HEK293T (cell line): ENCODE results near the gene MANEA.
"Not testable (repeated sequence)": the region's sequence is repeated elsewhere in the genome, so short reads cannot be mapped to it uniquely, and the experiment has no call there.

Source experiments
- CTCF ChIA-PET: fragments of 350-600 bp; formaldehyde crosslinking; extraction: SDS; loops from one replicate; lab custom pipeline; 2021; ENCODE audit warnings: antibody characterized with exemption, inconsistent platforms; lab: Yijun Ruan, JAX
- POLR2A ChIA-PET: fragments of 350-600 bp; formaldehyde crosslinking; extraction: SDS; loops from one replicate; lab custom pipeline; 2020; ENCODE audit warnings: antibody characterized with exemption, inconsistent platforms; lab: Yijun Ruan, JAX
- DNase-seq: peaks from one replicate; pipeline ENCODE4 v3.0.0; 2012; ENCODE audit warnings: mixed read lengths; ENCODE audit errors: extremely low spot score
- ARNT ChIP-seq: fragments of 450-650 bp; IDR thresholded peaks from 2 replicates; pipeline ENCODE4 v1.6.1; 2017; ENCODE audit warnings: mild to moderate bottlenecking
- BHLHE40 ChIP-seq: fragments of 450-650 bp; IDR thresholded peaks from 2 replicates; pipeline ENCODE4 v1.6.1; 2016; ENCODE audit warnings: mild to moderate bottlenecking, moderate library complexity, borderline replicate concordance
- CTBP1 ChIP-seq: fragments of 450-650 bp; IDR thresholded peaks from 2 replicates; pipeline ENCODE4 v1.6.1; 2016; ENCODE audit warnings: borderline replicate concordance
- ELF4 ChIP-seq: fragments of 450-650 bp; IDR thresholded peaks from 2 replicates; pipeline ENCODE4 v1.6.1; 2017; ENCODE audit warnings: antibody characterized with exemption
- FOXA1 ChIP-seq: fragments of 450-650 bp; IDR thresholded peaks from 2 replicates; pipeline ENCODE4 v1.6.1; 2016; ENCODE audit warnings: mild to moderate bottlenecking
- FOXK2 ChIP-seq: fragments of 450-650 bp; IDR thresholded peaks from 2 replicates; pipeline ENCODE4 v1.6.1; 2016; ENCODE audit warnings: mild to moderate bottlenecking
- FOXM1 ChIP-seq: fragments of 450-650 bp; IDR thresholded peaks from 2 replicates; pipeline ENCODE4 v1.6.1; 2017; ENCODE audit warnings: mild to moderate bottlenecking, borderline replicate concordance
- HDGF ChIP-seq: fragments of 450-650 bp; IDR thresholded peaks from 2 replicates; pipeline ENCODE4 v1.6.1; 2017; ENCODE audit warnings: antibody characterized with exemption, borderline replicate concordance
- L3MBTL2 ChIP-seq: fragments of 450-650 bp; conservative IDR thresholded peaks from 2 replicates; pipeline ENCODE4 v1.6.1; 2016; ENCODE audit warnings: mild to moderate bottlenecking
- LEF1 ChIP-seq: fragments of 450-650 bp; IDR thresholded peaks from 2 replicates; pipeline ENCODE4 v1.6.1; 2017; ENCODE audit warnings: mild to moderate bottlenecking, borderline replicate concordance
- NFRKB ChIP-seq: fragments of 450-650 bp; IDR thresholded peaks from 2 replicates; pipeline ENCODE4 v1.6.1; 2016; ENCODE audit warnings: mild to moderate bottlenecking, moderate library complexity
- SP1 ChIP-seq: fragments of 450-650 bp; IDR thresholded peaks from 2 replicates; pipeline ENCODE4 v1.6.1; 2017
- SUZ12 ChIP-seq: fragments of 450-650 bp; IDR thresholded peaks from 2 replicates; pipeline ENCODE4 v1.6.1; 2016; ENCODE audit warnings: mild to moderate bottlenecking
- TARDBP ChIP-seq: fragments of 450-650 bp; IDR thresholded peaks from 2 replicates; pipeline ENCODE4 v1.6.1; 2016
- ZNF384 ChIP-seq: fragments of 450-650 bp; IDR thresholded peaks from 2 replicates; pipeline ENCODE4 v1.6.1; 2016
- TF ChIP-seq, protein P1 (sequence below): fragments of 450-650 bp; IDR thresholded peaks from 2 replicates; pipeline ENCODE4 v1.6.1; 2016

Gene MANEA

DNA sequence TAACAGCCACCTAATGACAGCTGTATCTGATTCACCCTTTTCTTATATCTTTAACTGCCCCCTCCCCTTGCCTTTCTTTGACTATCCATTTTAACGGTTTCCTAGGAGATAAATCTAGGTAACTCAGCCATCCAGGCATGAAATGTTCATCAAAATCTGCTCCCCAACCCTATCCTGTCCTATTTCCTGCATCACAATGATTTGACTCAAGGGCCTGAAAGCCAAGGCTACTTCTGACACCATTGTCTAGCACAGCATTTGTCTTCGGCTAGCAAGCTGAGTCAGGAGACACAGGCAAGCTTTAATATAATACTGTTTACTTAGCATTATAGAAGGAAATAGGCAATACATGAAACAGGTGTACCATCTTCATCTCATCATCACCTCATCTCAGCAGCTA is 31.6 kb upstream of the MANEA start:
- ChIA-PET POLR2A (no interaction called here), CTCF (no interaction called here)
- DNase-seq = no peak
- TF ChIP-seq ELF4 = no peak
- TF ChIP-seq ZNF384 = no peak
- no peak for TF ChIP-seq HDGF
- no peak for TF ChIP-seq SP1
- no peak for TF ChIP-seq L3MBTL2
- no peak for TF ChIP-seq FOXM1
- no peak for TF ChIP-seq FOXA1

DNA sequence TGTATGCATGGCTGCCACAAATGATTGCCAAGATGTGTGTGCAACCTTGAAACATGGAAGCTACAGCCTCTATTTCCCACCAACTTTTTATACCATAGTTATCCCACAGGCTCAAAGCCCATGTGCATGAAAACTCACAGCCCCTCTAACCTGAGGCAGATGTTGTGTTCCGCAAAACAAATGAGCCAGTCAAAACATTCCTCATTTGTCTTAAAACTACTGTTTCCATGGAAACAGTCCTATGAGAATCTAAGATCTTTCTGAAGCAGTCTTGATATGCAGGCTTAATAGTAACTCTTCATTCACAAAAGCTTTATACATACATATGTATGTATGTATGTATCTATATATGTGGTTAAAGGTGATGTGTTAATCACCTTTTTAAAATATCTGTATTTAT is 31.2 kb upstream of the MANEA start:
- CTCF ChIA-PET = no interaction called here
- no peak for DNase-seq
- POLR2A ChIA-PET = no interaction called here
- TF ChIP-seq LEF1 (no peak), FOXK2 (no peak), ARNT (no peak), ZNF384 (no peak), BHLHE40 (no peak), ELF4 (no peak), CTBP1 (no peak)
- TF ChIP-seq, protein P1, sequence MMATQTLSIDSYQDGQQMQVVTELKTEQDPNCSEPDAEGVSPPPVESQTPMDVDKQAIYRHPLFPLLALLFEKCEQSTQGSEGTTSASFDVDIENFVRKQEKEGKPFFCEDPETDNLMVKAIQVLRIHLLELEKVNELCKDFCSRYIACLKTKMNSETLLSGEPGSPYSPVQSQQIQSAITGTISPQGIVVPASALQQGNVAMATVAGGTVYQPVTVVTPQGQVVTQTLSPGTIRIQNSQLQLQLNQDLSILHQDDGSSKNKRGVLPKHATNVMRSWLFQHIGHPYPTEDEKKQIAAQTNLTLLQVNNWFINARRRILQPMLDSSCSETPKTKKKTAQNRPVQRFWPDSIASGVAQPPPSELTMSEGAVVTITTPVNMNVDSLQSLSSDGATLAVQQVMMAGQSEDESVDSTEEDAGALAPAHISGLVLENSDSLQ = no peak

DNA sequence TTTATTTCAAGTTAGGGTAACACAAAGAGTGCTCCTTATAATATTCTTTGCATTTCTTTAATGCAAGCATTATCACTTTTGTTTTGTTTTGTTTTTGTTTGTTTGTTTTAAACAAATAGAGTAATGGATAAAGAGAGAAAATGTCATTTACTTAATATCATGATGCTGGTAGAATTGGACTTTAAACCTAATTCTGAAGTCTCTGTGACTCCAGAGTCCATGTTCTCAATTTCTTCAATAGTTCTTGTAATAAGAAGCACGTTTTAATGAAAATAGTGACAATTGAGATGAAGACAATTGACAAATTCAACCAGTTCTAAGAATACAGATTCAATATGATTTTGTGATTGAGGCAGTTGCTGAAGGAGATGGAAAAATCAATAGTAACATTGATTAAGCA is 30.3 kb upstream of the MANEA start:
- CTCF ChIA-PET = no interaction called here
- TF ChIP-seq FOXA1 = no peak
- no peak for DNase-seq
- POLR2A ChIA-PET = no interaction called here

DNA sequence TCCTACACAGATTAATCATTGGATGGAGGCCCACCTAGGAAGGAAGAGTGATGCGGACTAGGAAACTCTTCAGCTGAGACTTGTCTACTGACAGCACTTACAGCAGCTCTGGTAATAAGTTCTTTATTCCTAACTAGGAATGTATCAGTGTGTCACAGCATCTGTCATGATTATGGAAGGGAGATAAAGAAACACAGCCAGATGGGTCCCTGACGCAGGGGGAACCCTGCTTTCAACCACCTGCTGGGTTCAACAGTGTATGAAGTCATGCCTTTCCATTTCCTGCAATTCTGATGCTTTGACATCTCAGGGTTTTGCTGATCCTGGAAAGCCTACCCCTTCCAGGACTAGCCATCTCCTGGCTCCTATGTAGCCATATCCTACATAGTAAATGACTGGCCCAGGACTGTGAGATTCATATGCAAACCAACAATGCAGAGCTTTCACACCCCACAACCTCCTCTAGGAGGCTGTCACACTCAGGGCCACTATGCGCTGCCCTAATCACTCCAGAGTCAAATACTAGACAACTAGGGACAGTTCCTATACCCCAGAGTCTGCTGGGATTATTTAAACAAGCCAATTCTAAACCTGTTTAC is 29.0 kb upstream of the MANEA start:
- ChIA-PET CTCF (no interaction called here), POLR2A (no interaction called here)
- no peak for DNase-seq
- TF ChIP-seq LEF1 = no peak

GRCh38 chr6:95551678-95552324 is 25.5 kb upstream of the MANEA start:
- DNase-seq = no peak
- CTCF ChIA-PET = no interaction called here
- POLR2A ChIA-PET = no interaction called here
- TF ChIP-seq, protein P1 = no peak
- TF ChIP-seq FOXA1 = no peak
- TF ChIP-seq TARDBP = no peak
- TF ChIP-seq FOXK2 = no peak
- no peak for TF ChIP-seq BHLHE40
- no peak for TF ChIP-seq ZNF384
- no peak for TF ChIP-seq ELF4

DNA sequence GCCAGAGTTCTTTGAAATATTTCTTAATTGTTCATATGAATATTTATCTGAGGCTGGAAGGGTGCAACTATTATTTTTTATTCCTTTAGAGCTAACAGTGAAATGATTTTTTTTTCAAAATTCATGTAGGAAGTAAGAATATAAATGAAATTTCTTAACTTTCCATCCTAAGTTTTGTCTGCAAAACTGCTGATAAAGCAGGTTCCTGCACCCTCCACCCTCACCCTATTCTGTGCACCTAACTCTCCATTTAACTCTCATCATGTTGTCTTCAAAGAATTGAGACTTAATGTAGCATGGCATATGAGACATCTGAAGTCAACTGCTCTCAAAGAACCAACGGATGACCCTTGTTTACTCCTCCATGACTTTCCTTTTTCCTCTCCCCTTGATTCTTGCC is 23.5 kb upstream of the MANEA start:
- CTCF ChIA-PET = no interaction called here
- POLR2A ChIA-PET = no interaction called here
- no peak for DNase-seq
- TF ChIP-seq BHLHE40 (no peak), LEF1 (no peak), SUZ12 (no peak), HDGF (no peak), FOXM1 (no peak), NFRKB (no peak), ELF4 (no peak), FOXK2 (no peak), ARNT (no peak), ZNF384 (no peak)
- TF ChIP-seq, protein P1 = no peak

GRCh38 chr6:95560956-95561355 is 16.4 kb upstream of the MANEA start:
- CTCF ChIA-PET, POLR2A ChIA-PET, DNase-seq: not testable (repeated sequence)

DNA sequence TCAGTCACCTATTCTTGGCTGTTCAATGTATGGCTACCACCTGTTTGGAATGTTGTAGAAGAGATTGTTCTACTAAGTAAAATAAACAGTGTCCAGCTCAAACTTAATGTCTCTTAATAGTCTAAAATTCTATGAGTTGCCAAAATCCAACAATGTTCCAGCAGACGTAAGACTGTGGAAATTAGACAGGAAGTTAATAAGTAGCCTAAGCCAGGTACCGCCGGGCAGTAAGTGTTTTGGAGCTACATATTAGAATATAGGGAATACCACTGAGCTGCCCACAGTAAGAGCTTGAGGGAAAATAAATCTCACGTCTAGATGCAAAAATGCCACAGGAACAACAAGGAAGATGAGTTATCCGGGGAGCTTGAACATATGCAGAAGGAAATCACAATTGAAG is 7.8 kb upstream of the MANEA start:
- no peak for TF ChIP-seq ELF4
- TF ChIP-seq FOXM1 = no peak
- TF ChIP-seq TARDBP = no peak
- no peak for TF ChIP-seq SP1
- TF ChIP-seq FOXK2 = no peak
- no peak for TF ChIP-seq ZNF384
- no peak for TF ChIP-seq LEF1
- TF ChIP-seq FOXA1 = no peak
- ChIA-PET CTCF (no interaction called here), POLR2A (no interaction called here)
- no peak for DNase-seq
